H1 (cell line): ENCODE results near the gene P2RX2. TPM values are rescaled to one million over a fixed set of nuclear protein-coding genes. Genes with fewer than 3 reads are reported as not detected.

Source experiments
- CTBP2 ChIP-seq: IDR thresholded peaks from 2 replicates; pipeline ENCODE4 v1.7.0; 2011; ENCODE audit warnings: borderline replicate concordance, mild to moderate bottlenecking, moderate library complexity, mixed read lengths, low read length; ENCODE audit not compliant: insufficient read depth, insufficient read length
- KDM4A ChIP-seq: IDR thresholded peaks from one replicate; pipeline ENCODE4 v1.7.1; 2012; ENCODE audit warnings: low read depth, mild to moderate bottlenecking, moderate library complexity, low read length, inconsistent platforms; ENCODE audit not compliant: severe bottlenecking
- NANOG ChIP-seq: IDR thresholded peaks from 2 replicates; pipeline ENCODE4 v1.6.1; 2011; ENCODE audit warnings: low read length, low read depth, mild to moderate bottlenecking, inconsistent platforms; ENCODE audit not compliant: insufficient read depth, poor library complexity, severe bottlenecking
- SIX5 ChIP-seq: IDR thresholded peaks from 2 replicates; pipeline ENCODE4 v1.6.1; 2011; ENCODE audit warnings: mild to moderate bottlenecking, low read depth, low read length
- SP4 ChIP-seq: IDR thresholded peaks from 2 replicates; pipeline ENCODE4 v1.6.1; 2012; ENCODE audit warnings: low read length, inconsistent platforms
- polyA plus RNA-seq, 7 experiments: library from polyadenylated mRNA; depleted of rRNA in 3 of 7; stranded (reverse) in 5 of 7; unstranded in 2 of 7; fragments of >200 nt in 5 of 7; fragments of 200-250 nt in 2 of 7; gene quantifications; 1 replicate in 5 of 7; 2 replicates in 1 of 7; 4 replicates in 1 of 7; pipeline versions ENCODE4 v1.2.1 to v1.2.3, GENCODE V29; 2011 to 2013; ENCODE audit warnings: missing spikeins in 2 of 7, mixed read lengths in 2 of 7
- total RNA-seq: library from RNA; stranded (reverse); fragmentation: NEBNext Ultra II Directional; extraction: Animal tissue kit (Norgen Biotek cat#: 25700); gene quantifications from 2 replicates; pipeline ENCODE4 v1.2.1, GENCODE V29; 2021
- TF ChIP-seq, protein P1 (sequence below): IDR thresholded peaks from 2 replicates; pipeline ENCODE4 v1.6.1; 2011; ENCODE audit warnings: low read depth, mild to moderate bottlenecking, low read length; ENCODE audit not compliant: insufficient read depth
- TF ChIP-seq, protein P2 (sequence below): fragments of 300-600 bp; sonication (generic); IDR thresholded peaks from 2 replicates; pipeline ENCODE4 v1.7.1; 2012; ENCODE audit warnings: low read length, moderate library complexity, mild to moderate bottlenecking, inconsistent platforms; ENCODE audit not compliant: insufficient replicate concordance

Gene P2RX2
- total and polyA plus RNA-seq, 2 of the 8 experiments (the other 6 are each of a cell fraction or from before 2014, with no cell fraction given): 0.84 to 2.2 TPM

DNA sequence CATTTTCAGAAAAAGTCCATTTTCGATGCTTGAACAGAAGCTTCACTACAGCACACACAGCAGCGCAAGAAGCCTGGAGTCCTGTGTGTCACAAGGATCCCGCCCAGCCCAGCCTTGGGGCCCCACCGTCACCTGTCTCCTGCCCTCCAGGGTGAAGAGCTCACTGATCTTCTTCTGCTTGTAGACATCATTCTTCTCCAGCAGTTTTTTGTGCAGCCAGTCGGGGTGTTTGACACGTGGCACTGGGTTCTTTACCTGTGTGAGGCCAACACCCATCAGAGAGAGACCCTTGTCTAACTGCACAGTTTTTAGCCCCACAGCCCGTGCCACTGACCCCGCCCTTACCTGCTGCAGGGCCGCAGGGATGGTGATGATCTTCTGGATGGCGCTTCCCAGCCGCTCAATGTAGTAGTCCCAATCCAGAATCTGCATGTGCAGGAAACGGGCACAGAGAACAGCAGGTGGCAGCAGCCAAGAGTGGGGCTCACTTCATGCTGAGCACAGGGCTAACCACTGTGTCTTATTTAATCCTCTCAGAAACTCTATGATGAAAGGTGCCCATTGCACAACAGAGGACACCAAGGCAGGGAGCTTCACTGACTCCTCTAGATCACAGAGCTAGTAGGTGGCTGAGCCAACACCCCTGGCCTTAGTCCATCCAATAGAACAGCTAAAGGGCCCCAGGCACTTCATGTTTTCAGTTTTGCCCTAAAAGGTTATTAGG is 38.6 kb downstream of the P2RX2 start (continued):
- no peak for TF ChIP-seq KDM4A
- TF ChIP-seq, protein P1, sequence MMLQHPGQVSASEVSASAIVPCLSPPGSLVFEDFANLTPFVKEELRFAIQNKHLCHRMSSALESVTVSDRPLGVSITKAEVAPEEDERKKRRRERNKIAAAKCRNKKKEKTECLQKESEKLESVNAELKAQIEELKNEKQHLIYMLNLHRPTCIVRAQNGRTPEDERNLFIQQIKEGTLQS: no peak
- TF ChIP-seq SP4: no peak
- no peak for TF ChIP-seq CTBP2
- TF ChIP-seq, protein P2, sequence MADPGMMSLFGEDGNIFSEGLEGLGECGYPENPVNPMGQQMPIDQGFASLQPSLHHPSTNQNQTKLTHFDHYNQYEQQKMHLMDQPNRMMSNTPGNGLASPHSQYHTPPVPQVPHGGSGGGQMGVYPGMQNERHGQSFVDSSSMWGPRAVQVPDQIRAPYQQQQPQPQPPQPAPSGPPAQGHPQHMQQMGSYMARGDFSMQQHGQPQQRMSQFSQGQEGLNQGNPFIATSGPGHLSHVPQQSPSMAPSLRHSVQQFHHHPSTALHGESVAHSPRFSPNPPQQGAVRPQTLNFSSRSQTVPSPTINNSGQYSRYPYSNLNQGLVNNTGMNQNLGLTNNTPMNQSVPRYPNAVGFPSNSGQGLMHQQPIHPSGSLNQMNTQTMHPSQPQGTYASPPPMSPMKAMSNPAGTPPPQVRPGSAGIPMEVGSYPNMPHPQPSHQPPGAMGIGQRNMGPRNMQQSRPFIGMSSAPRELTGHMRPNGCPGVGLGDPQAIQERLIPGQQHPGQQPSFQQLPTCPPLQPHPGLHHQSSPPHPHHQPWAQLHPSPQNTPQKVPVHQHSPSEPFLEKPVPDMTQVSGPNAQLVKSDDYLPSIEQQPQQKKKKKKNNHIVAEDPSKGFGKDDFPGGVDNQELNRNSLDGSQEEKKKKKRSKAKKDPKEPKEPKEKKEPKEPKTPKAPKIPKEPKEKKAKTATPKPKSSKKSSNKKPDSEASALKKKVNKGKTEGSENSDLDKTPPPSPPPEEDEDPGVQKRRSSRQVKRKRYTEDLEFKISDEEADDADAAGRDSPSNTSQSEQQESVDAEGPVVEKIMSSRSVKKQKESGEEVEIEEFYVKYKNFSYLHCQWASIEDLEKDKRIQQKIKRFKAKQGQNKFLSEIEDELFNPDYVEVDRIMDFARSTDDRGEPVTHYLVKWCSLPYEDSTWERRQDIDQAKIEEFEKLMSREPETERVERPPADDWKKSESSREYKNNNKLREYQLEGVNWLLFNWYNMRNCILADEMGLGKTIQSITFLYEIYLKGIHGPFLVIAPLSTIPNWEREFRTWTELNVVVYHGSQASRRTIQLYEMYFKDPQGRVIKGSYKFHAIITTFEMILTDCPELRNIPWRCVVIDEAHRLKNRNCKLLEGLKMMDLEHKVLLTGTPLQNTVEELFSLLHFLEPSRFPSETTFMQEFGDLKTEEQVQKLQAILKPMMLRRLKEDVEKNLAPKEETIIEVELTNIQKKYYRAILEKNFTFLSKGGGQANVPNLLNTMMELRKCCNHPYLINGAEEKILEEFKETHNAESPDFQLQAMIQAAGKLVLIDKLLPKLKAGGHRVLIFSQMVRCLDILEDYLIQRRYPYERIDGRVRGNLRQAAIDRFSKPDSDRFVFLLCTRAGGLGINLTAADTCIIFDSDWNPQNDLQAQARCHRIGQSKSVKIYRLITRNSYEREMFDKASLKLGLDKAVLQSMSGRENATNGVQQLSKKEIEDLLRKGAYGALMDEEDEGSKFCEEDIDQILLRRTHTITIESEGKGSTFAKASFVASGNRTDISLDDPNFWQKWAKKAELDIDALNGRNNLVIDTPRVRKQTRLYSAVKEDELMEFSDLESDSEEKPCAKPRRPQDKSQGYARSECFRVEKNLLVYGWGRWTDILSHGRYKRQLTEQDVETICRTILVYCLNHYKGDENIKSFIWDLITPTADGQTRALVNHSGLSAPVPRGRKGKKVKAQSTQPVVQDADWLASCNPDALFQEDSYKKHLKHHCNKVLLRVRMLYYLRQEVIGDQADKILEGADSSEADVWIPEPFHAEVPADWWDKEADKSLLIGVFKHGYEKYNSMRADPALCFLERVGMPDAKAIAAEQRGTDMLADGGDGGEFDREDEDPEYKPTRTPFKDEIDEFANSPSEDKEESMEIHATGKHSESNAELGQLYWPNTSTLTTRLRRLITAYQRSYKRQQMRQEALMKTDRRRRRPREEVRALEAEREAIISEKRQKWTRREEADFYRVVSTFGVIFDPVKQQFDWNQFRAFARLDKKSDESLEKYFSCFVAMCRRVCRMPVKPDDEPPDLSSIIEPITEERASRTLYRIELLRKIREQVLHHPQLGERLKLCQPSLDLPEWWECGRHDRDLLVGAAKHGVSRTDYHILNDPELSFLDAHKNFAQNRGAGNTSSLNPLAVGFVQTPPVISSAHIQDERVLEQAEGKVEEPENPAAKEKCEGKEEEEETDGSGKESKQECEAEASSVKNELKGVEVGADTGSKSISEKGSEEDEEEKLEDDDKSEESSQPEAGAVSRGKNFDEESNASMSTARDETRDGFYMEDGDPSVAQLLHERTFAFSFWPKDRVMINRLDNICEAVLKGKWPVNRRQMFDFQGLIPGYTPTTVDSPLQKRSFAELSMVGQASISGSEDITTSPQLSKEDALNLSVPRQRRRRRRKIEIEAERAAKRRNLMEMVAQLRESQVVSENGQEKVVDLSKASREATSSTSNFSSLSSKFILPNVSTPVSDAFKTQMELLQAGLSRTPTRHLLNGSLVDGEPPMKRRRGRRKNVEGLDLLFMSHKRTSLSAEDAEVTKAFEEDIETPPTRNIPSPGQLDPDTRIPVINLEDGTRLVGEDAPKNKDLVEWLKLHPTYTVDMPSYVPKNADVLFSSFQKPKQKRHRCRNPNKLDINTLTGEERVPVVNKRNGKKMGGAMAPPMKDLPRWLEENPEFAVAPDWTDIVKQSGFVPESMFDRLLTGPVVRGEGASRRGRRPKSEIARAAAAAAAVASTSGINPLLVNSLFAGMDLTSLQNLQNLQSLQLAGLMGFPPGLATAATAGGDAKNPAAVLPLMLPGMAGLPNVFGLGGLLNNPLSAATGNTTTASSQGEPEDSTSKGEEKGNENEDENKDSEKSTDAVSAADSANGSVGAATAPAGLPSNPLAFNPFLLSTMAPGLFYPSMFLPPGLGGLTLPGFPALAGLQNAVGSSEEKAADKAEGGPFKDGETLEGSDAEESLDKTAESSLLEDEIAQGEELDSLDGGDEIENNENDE: no peak
- no peak for TF ChIP-seq SIX5
- no peak for TF ChIP-seq NANOG
